DMS53 (cell line): ENCODE results near the gene ADAMTS10.
A peak's percentile ranks its signal among the peaks of the same experiment; 100 is the strongest.
"Not testable (repeated sequence)": the region's sequence is repeated elsewhere in the genome, so short reads cannot be mapped to it uniquely, and the experiment has no call there.

Experiments used
- DNase-seq: peaks from one replicate; lab custom pipeline; 2025; lab: John Stamatoyannopoulos, UW

The ADAMTS10 gene

DNA sequence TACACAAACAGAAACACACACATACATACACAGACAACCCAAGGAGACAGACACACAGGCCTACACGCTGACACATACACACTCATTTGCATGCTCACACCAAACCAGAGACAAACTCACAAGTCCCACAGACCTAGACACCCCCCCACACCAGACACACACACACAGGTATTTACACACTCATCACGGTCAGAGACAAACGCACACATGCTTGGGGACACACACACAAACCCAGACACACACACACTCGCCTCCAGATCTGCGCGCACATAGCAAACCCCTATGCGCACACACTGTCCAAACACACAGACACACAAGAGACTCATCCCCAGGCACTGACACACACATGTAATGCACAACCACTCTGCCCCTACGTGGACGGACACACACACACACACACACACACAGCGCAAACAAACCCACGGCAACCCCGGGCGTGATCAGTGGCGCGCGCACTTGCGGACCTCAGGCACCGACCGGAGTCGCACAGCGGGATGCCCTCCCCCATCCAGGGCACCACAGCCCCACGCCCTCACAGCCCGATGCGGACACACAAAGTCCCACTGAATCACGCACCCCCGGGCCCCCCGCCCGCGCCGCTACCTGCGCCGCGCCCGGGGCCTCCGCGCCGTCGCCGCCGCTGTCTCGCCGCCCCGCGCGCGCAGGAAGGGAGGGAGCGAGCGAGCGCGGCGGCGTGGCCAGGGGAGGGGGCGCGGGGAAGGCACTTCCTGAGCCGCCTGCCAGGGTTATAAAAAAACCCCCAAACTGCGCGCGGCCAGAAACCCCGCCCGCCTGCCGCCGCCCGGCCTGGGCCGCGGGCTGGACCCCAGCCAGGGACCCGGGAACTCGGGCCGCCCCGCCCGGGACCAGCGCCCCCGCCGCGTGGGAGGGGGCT lies at the start of gene ADAMTS10:
Gene ADAMTS10 (minus strand): TSS at position 675 of the 895 bp plus-strand sequence. CDS start 5,005 bp downstream, outside the sequence.
- no peak for DNase-seq

DNA sequence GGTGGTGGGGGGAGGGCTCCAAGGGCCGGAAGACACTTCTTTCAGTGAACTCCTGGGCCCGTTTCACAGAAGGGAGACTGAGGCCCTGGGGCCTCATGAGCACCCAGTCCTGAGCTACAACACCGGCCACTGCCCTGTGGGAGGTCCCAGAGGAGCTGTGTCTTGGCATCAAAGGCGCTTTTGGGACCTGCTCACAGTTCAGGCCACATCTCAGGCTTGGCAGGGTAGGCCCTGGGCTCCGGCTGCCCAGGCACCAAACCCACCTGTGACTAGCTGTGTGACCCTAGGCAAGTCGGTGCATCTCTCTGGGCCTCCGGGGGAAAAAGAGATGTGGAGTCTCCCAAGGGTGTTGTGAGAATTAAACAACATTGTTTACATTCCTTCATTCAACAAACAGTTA lies 49.4 kb upstream of the ADAMTS10 start:
- no peak for DNase-seq

DNA sequence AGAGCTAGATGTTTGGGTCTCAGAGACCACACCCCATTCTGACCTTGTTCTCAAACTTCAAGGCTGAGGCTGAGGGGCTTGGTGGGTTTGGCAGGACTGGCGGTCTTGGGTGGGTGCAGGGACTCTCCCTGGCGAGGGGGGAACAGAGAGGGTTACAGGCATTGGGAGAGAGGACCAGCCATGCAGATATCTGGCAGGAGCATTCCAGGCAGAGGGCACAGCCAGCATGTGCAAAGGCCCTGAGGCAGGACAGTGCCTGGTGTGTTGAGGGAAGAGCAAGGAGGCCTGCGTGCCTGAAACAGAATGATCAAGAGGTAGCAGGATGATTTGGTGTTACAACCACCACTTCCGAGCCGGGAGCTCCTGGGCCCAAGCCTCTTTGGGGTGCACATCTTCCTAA lies 47.4 kb upstream of the ADAMTS10 start:
- no peak for DNase-seq

DNA sequence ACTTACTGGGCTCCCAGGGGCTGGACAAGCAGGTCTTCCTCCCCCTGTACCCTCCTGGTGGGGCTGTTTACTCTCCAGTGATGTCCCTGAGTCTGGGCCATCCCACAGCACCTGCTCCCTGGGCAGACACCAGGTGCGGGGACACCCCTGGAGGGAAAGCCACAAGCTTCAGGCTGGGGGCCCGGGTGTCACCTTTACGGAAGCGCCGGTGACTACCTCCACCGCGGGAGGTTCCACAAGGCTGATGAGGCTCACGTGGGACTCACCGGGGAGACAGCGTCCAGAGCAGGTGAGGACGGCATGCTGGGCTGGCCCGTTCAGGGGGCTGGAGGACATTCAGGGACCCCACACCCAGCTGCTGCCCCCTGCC lies 44.8 kb upstream of the ADAMTS10 start:
- DNase-seq, result peak; percentile 6

DNA sequence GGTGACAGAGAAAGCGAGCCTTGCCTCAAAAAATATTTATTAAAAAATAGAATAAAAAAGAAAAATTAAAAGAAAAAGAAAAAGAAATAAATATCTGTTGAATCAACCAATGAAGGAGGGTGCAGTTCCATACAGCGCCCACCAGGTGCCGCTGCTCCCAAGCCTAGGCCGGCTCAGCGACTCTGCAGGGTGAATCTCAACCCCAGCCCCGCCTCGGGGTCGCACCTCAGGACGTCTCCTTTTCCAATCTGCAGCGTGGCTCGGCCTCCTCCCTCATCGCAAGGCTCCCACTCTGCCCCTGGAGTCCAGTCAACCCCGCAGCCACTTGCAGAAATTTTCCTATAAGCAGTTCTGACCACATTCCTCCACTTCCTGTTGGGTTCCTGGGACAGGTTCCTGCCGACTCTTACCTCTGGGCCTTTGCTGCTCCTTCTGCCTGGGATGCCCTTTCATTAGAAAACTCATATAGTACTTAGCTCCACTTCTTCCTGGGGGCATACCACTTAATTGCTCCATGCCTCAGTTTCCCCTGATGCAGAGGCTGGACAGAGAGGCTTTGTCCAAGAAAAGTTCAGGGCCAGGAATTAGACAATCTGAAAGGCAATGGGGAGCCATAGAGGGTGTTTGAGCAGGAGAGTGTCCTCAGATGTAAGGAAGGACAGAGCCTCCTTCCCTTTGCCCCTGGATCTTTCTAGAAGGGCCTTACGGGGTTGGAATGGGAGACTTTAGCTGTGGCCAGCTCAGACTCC lies 44.2 kb upstream of the ADAMTS10 start:
- DNase-seq, result peak; percentile 50

DNA sequence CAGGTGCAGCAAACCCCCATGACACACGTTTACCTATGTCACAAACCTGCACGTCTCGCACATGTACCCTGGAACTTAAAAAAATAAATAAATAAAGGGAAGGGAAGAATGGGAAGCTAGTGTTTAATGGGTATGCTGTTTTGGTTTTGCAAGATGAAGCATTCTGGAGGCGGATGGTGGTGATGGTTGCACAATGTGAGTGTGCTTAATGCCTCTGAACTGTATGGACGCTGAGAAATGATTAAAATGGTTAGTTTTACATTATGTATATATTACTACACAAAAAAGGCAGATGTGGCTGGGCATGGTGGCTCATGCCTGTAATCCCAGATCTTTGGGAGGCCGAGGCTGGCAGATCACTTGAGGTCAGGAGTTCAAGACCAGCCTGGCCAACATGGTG lies 37.7 kb upstream of the ADAMTS10 start:
- no peak for DNase-seq

DNA sequence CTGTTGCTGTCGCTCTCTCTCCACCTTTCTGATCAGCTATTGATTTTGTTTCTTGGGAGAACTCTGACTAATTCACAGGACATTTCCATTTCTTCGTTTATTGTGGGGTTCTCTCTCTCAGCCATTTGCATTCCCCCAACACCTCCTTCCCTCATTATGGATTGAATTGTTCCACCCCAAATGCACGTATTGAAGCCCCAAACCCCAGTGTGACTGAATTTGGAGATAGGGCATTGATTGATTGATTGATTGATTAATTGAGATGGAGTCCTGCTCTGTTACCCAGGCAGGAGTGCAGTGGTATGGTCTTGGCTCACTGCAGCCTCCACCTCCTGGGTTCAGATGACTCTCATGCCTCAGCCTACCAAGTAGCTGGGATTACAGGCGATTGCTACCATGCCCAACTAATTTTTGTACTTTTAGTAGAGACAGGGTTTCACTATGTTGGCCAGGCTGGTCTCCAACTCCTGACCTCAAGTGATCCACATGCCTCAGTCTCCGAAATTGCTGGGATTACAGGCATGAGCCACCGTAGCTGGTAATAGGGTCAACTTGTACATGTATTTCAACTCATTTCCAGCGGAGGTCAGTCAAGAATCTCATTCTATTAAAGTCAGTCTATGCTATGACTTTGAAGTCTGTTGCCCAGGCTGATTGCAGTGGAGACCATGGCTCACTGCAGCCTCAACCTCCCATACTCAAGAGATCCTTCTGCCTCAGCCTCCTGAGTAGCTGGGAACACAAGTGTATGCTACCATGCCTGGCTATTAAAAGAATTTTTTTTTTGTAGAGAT lies 33.5 kb upstream of the ADAMTS10 start:
- DNase-seq, result no peak

DNA sequence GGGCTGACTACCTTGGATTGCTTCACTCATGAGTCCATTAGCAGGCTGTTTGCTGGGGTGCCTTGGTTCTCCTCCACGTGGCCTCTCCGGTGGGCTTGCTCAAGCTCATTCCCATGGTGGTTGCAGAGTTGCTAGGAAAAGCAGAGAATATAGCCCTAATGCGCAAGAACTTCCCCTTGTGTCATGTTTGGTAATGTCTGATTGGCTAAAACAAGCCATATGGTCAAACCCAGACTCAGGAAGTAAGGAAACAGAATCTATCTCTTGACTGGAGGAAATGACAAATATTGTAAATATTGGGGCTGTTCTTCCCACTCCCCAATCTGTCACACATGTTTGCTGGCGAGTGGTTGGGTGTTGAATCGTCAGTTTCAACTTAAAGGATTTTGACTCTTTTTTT lies 32.0 kb upstream of the ADAMTS10 start:
- no peak for DNase-seq

DNA sequence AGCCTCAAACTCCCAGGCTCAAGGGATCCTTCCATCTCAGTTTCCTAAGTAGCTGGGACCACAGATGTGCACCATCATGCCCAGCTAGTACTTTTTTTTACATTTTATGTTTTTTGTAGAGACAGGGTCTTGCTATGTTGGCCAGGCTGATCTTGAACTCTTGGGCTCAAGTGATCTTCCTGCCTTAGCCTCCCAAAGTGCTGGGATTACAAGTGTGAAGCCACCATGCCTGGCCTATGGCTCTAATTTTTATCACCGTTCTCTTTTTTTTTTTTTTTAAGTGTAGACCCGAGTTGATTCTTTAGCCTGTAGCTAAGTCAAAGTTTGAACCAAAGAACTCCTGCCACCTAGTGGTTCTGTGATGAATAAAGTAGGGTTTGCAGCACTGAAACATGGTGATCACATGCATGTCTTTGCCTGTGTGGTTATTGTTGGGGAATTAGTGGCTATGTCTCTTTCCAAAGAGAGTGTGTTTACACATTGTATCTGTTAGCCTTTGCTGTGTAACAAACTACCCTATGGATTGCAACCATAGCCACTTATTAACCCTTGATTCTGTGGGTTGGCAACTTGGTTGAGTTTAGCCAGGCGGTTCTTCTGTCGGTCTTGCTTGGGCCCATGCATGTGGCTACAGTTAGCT lies 31.5 kb upstream of the ADAMTS10 start:
- peak; percentile 58 for DNase-seq

DNA sequence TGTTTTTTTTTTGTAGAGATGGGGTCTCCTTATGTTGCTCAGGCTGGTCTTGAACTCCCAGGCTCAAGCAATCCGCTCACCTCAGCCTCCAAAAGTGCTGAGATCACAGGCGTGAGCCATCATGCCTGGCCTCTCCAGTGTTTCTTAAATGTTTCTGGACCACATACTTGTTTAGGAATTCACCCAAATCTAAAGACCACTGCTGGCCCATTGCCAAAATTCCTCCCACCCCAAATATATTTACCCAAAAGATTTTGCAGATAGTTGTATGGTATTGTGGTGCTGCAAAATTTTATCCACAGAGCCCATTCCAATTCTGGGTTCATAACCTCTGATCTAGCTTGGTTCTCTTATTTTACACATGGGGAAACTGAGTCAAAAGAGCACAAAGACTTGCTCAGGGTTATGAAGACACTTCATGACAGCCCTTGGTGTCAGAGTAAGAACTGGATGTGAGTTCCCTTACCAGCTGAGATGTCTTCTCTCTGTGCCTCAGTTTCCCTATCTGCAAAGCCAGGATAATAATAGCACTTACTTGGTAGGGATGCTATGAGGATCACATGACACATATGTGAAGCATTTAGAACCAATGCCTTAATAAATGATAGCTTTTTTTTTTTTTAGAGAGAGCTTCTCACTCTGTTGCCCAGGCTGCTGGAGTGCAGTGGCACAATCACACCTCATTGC lies 30.8 kb upstream of the ADAMTS10 start:
- DNase-seq, result no peak

DNA sequence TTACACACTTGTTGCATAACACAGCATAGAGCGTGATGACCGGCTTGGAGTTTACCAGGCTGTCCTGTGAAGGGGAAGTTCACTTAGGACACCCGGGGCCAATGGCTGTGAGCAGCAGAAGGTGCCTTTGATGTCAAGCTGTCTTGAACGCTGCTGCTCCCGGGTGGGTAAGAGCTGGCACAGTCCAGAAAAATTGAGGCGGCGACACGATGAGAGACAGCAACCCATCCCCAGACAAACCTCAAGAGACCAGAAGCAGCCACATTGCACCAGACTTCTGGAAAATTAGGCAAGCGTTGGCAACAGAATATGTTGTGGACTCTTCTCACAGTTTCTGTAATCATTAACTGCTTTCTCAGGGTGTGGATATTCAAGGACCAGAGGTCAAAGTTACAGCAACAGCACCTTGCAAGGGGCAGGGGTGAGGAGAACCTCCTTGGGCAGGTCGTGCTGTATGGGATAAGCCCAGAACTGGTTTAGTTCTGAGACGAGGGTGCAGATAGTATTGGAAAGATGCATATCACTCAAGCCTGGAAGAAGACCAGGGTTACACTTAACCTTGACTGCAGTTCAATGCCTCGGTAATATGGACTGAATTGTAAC lies 30.0 kb upstream of the ADAMTS10 start:
- DNase-seq, result no peak

DNA sequence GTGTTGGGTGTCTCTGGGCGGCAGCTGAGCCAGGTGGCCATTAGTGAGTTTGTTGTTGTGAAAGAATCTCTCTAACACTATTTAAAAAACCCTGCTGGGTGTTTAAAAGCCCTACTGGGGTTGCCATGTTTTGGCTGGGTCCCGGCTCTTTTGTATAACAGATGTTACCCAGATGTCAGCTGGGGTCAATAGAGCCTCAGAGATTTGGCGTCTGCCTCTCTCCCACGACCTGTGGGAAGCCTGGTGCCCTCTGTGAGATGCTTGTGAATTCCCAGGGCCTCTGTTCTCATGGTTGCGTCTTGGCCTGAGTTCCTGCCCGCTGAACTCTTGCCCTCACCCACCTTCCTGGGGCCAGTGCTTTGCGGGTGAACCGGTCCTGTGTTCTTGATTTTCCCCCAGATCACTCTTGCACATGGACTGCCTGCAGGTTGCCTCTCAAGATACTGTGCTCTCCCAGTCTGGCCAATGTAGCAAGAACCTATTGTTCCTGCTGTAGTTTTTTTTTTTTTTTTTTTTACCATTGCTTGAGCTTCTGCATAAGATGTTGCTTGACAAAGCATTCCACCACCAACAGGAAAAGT lies 29.4 kb upstream of the ADAMTS10 start:
- no peak for DNase-seq

DNA sequence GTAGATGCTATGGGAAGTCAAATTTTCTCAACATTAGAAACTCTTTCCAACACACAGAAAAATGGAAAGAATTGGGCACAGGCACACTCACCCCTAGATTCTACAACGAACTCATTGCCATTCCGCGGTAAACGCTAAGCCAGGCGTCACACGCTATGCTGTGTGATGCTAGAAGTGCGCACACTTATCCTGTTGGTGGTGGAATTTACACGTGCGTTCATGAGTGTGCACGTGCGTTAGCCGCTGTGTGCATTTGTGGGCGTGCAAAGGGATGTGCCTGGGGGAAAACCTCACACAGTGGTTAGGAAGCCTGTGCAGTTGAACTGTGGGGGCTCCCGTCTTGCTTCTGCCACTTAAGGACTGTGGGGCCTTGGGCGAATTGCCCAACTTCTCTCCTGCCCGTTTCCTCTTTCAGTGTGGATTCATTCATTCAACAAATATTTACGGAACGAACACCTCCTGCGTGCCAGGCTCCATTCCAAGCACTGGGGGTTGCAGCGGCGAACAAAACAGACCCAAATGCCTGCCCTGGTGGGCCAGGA lies 27.6 kb upstream of the ADAMTS10 start:
- no peak for DNase-seq

DNA sequence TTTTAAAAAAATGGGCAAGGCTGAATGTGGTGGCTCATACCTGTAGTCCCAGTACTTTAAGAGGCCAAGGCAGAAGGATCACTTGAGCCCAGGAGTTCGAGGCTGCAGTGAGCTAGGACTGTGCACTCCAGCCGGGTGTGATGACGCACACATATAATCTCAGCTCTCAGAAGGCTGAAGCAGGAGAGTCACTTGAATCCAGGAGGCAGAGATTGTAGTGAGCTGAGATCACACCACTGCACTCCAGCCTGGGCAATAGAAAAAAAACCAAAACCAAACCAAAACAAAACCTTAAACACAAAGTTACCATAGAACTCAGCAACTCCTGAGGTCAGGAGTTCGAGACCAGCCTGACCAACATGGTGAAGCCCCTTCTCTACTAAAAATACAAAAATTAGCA lies 26.6 kb upstream of the ADAMTS10 start:
- DNase-seq, result not testable (repeated sequence)

DNA sequence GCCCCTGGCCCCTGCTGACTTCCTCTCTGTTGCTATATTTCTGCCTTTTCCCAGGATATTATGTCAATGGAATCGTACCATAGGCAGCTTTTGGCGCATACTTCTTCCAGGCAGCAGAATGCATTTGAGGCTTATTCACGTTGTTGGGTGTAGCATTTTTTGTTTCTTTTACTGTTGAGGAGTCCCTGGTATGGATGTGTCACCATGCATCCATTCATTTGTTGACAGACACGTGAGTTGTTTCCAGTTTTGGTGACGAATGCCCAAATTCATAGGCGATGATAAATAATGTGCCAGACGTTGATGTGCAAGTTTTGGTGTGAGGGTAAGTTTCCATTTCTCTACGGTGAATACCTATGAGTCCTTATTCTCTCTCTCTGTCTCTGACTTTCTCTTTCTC lies 24.9 kb upstream of the ADAMTS10 start:
- no peak for DNase-seq

DNA sequence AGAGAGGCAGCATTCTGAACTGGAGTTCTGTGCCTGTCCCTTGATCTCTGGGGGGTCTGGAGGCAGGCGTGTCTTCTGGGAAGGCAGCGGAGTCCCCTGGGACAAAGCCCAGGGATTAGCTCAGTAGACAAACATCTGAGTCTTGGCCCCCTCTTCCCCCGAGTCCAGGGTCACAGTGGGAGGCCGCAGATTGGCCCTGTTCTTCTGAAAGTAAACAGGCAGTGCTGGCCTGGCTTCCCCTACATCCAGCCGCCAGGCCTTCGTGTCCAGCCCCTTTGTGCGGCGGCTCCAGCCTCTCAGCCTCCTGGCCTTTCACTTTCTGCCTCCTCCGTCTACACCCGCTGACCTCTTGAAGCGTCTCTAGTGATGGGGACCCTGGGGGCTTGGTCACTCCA lies 20.9 kb upstream of the ADAMTS10 start:
- no peak for DNase-seq

DNA sequence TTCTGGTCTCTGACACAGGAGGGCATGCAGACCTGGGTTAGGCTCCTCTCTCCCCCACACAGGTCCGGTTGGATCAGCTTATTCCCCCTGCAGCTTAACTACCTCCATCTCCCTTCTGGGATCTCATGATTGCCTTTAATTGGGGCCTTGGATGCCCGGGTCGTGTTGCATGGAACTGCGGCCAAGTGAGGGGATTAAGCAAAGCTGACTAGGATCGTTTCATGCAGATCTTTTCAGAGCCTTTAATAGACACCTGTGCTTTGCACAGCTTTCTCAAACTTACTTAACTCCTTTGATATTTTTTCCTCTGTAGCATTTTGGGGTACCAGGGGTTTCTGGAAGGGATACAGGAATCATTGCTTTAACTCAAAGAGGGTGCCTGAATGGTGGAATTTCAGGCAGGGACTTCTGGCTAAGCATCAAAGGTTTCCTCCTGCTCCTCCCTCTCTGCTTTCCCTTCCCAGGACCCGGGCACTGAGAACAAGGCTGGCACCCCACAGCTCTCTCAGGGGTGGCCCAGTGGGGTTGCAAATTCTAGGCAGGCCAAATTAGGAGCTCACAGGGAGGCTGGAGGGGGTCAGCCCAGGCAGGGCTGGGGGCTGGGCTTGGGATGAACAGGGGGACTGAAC lies 20.4 kb upstream of the ADAMTS10 start:
- DNase-seq, result no peak

DNA sequence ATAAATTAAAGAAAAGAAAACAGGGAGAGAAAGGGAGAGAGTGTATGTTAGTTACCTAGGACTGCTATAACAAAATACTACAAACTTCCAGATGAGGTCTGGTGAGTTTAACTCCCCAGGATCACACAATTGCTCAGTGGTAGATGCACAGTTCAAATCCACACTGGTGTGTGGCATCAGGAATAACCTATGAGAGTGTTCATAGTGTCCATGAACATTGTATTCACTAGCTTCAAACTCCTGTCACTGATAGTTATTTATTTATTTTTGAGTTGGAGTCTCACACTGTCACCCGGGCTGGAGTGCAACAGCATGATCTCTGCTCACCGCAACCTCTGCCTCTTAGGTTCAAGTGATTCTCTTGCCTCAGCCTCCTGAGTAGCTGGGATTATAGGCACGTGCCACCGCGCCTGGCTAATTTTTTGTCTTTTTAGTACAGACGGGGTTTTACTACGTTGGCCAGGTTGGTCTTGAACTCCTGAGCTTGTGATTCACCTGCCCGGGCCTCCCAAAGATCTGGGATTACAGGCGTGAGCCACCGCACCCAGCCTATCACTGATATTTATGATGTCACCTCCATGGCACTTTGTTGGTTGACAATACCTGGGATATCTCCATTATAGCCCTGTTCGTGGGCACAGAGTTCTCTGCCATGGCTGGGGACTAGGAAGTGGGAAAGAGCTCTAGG lies 19.6 kb upstream of the ADAMTS10 start, which contains the start of gene NFILZ:
Gene NFILZ (plus strand): TSS at position 638 of the 688 bp plus-strand sequence. CDS start 46,133 bp downstream, outside the sequence.
- DNase-seq, result no peak

DNA sequence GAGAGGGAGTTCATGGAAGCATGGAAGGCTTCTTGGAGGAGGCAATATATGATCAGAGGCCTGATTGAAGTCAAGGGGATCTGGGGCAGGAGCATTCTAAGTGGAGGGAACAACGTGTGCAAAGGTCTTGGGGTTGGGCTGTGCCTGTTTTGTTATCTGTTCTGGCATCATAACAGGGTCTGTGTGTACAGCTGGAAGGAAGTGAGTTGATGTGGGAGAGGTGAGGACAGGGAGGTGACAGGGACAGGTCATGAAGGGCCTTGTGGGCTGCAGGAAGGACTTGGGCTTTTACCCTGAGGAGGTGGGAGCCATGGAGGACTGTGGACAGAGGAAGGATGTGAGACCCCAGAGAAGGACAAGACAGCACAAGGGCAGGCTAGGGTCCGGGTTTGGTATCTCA lies 18.7 kb upstream of the ADAMTS10 start:
- no peak for DNase-seq
